IMR-90 (cell line): ENCODE data around the gene GPSM3. TPM values are rescaled to one million over a fixed set of nuclear protein-coding genes. Genes with fewer than 3 reads are reported as not detected.

ENCODE experiments used
- ATAC-seq: fragments of 200-7000 bp; cut with Tn5 transposase; 2 replicates; pipeline ENCODE4 v1.9.1; 2020; ENCODE audit warnings: low read depth, mild to moderate bottlenecking, moderate library complexity
- BruUV-seq: library from RNA; stranded (reverse); fragments of 400-500 nt; replicated peaks from 2 replicates; lab custom pipeline; 2021; lab: Mats Ljungman, UMichigan
- CTCF ChIA-PET: fragments of 300-600 bp; formaldehyde crosslinking; extraction: SDS; loops from one replicate; lab custom pipeline; 2021; ENCODE audit warnings: antibody characterized with exemption; lab: Yijun Ruan, JAX
- POLR2A ChIA-PET: fragments of 300-600 bp; sonication (Branson Sonifier 250); formaldehyde crosslinking; loops from one replicate; lab custom pipeline; 2022; ENCODE audit warnings: antibody characterized with exemption; ENCODE audit not compliant: unreplicated experiment; lab: Charles Lee
- DNase-seq: peaks from one replicate; pipeline ENCODE4 v3.0.0; 2013
- H2AFZ ChIP-seq: replicated peaks from 2 replicates; pipeline ENCODE3; 2013; ENCODE audit warnings: low read length, mild to moderate bottlenecking; ENCODE audit not compliant: poor library complexity
- H2AK5ac ChIP-seq: 2 replicates; pipeline ENCODE4 v1.6.1; 2013; ENCODE audit warnings: low read depth, low read length, inconsistent platforms
- H2AK9ac ChIP-seq: replicated peaks from 2 replicates; pipeline ENCODE3; 2013; ENCODE audit warnings: mild to moderate bottlenecking, low read depth, low read length, moderate library complexity; ENCODE audit not compliant: poor library complexity
- H2BK120ac ChIP-seq: 2 replicates; pipeline ENCODE4 v1.6.1; 2013; ENCODE audit warnings: low read depth, low read length, inconsistent platforms
- H2BK15ac ChIP-seq: 3 replicates; pipeline ENCODE4 v1.6.1; 2013; ENCODE audit warnings: low read depth, low read length, inconsistent platforms
- H2BK20ac ChIP-seq: 2 replicates; pipeline ENCODE4 v1.6.1; 2013; ENCODE audit warnings: low read depth, mild to moderate bottlenecking, inconsistent platforms, low read length, moderate library complexity
- H2BK5ac ChIP-seq: 2 replicates; pipeline ENCODE4 v1.6.1; 2013; ENCODE audit warnings: mild to moderate bottlenecking, low read depth, low read length, inconsistent platforms; ENCODE audit not compliant: poor library complexity, severe bottlenecking
- H3K14ac ChIP-seq: replicated peaks from 2 replicates; pipeline ENCODE4 v1.6.1; 2013; ENCODE audit warnings: low read depth, low read length, inconsistent platforms
- H3K18ac ChIP-seq: 2 replicates; pipeline ENCODE4 v1.6.1; 2013; ENCODE audit warnings: low read depth, low read length, control low read depth
- H3K23ac ChIP-seq: 2 replicates; pipeline ENCODE4 v1.6.1; 2013; ENCODE audit warnings: low read depth, low read length, inconsistent platforms
- H3K27ac ChIP-seq: 2 replicates; pipeline ENCODE4 v1.5.1; 2013; ENCODE audit warnings: mild to moderate bottlenecking, control low read depth, low read length; ENCODE audit not compliant: insufficient read depth
- H3K27me3 ChIP-seq: 2 replicates; pipeline ENCODE4 v1.6.1; 2013; ENCODE audit warnings: low read length; ENCODE audit not compliant: control insufficient read depth, insufficient read depth
- H3K36me3 ChIP-seq: 2 replicates; pipeline ENCODE4 v1.6.1; 2013; ENCODE audit warnings: low read length, mixed read lengths; ENCODE audit not compliant: control insufficient read depth, insufficient read depth
- H3K4ac ChIP-seq: 2 replicates; pipeline ENCODE4 v1.6.1; 2013; ENCODE audit warnings: low read depth, low read length, inconsistent platforms
- H3K4me1 ChIP-seq: 2 replicates; pipeline ENCODE4 v1.6.1; 2013; ENCODE audit warnings: low read length, mixed read lengths; ENCODE audit not compliant: control insufficient read depth, insufficient read depth
- H3K4me2 ChIP-seq: 2 replicates; pipeline ENCODE4 v1.6.1; 2013; ENCODE audit warnings: low read depth, mild to moderate bottlenecking, control low read depth, low read length, moderate library complexity
- H3K4me3 ChIP-seq: 2 replicates; pipeline ENCODE4 v1.5.1; 2013; ENCODE audit warnings: low read depth, mild to moderate bottlenecking, control low read depth, low read length, moderate library complexity; ENCODE audit not compliant: insufficient read depth
- H3K56ac ChIP-seq: 2 replicates; pipeline ENCODE4 v1.6.1; 2013; ENCODE audit warnings: low read length, inconsistent platforms; ENCODE audit not compliant: insufficient read depth; ENCODE audit errors: extremely low read depth
- H3K79me1 ChIP-seq, 2 experiments: 2 replicates each; pipeline ENCODE4 v1.6.1; 2013; ENCODE audit warnings: low read length in 2 of 2, inconsistent platforms in 1 of 2, low read depth in 1 of 2
- H3K9ac ChIP-seq: 2 replicates; pipeline ENCODE4 v1.6.1; 2013; ENCODE audit warnings: low read depth, low read length, control low read depth
- H3K9me1 ChIP-seq: 2 replicates; pipeline ENCODE4 v1.6.1; 2013; ENCODE audit warnings: low read length, inconsistent platforms; ENCODE audit not compliant: insufficient read depth
- H3K9me3 ChIP-seq: 2 replicates; pipeline ENCODE4 v1.6.1; 2013; ENCODE audit warnings: low read length; ENCODE audit not compliant: control insufficient read depth, insufficient read depth
- H4K20me1 ChIP-seq: 2 replicates; pipeline ENCODE4 v1.6.1; 2013; ENCODE audit warnings: low read length, inconsistent platforms; ENCODE audit not compliant: insufficient read depth
- H4K5ac ChIP-seq: 2 replicates; pipeline ENCODE4 v1.6.1; 2013; ENCODE audit warnings: mild to moderate bottlenecking, low read depth, low read length, control low read depth
- H4K8ac ChIP-seq, 2 experiments: 2 replicates each; pipeline ENCODE4 v1.6.1; 2013; ENCODE audit warnings: low read depth in 2 of 2, low read length in 2 of 2, control low read depth in 1 of 2, inconsistent platforms in 1 of 2
- H4K91ac ChIP-seq: 2 replicates; pipeline ENCODE4 v1.6.1; 2013; ENCODE audit warnings: low read depth, low read length, inconsistent platforms; ENCODE audit not compliant: insufficient read depth
- CEBPB ChIP-seq: IDR thresholded peaks from 2 replicates; pipeline ENCODE4 v1.6.1; 2012; ENCODE audit warnings: low read depth, low read length, improper control_type of control experiment
- CHD1 ChIP-seq: IDR thresholded peaks from 2 replicates; pipeline ENCODE4 v1.6.1; 2012; ENCODE audit warnings: low read depth, low read length, improper control_type of control experiment
- MXI1 ChIP-seq: IDR thresholded peaks from 2 replicates; pipeline ENCODE4 v1.6.1; 2012; ENCODE audit warnings: low read depth, mild to moderate bottlenecking, low read length, moderate library complexity, borderline replicate concordance
- NFE2L2 ChIP-seq: fragments of 150-350 bp; IDR thresholded peaks from 2 replicates; pipeline ENCODE4 v1.6.1; 2016; ENCODE audit warnings: low read depth, mild to moderate bottlenecking, low read length
- POLR2A ChIP-seq: IDR thresholded peaks from 2 replicates; pipeline ENCODE4 v1.6.1; 2012; ENCODE audit warnings: mild to moderate bottlenecking, low read depth, low read length
- RCOR1 ChIP-seq: IDR thresholded peaks from 2 replicates; pipeline ENCODE4 v1.6.1; 2012; ENCODE audit warnings: mild to moderate bottlenecking, low read length, improper control_type of control experiment; ENCODE audit not compliant: insufficient replicate concordance
- USF2 ChIP-seq: fragments of 150-350 bp; IDR thresholded peaks from 2 replicates; pipeline ENCODE4 v1.6.1; 2017; ENCODE audit warnings: mild to moderate bottlenecking, antibody characterized with exemption, low read length, low read depth
- dilution Hi-C: fragments of 300-500 bp; cut with HindIII; formaldehyde crosslinking; loops from one replicate; pipeline ENCODE4 v1.14.3; 2018; ENCODE audit warnings: low sequenced_read_pairs; ENCODE audit not compliant: unreplicated experiment
- in situ Hi-C: fragments of 300-500 bp; cut with MboI; formaldehyde crosslinking; loops from 3 replicates; pipeline ENCODE4 v1.14.3; 2019; ENCODE audit warnings: low sequenced_read_pairs, inconsistent platforms, mixed read lengths
- intact Hi-C: fragments of 100-400 bp; cut with micrococcal nuclease; formaldehyde crosslinking; loops from 2 replicates; pipeline ENCODE4 v1.10.0; 2022
- polyA plus RNA-seq, 3 experiments: library from polyadenylated mRNA; depleted of rRNA; stranded (reverse); fragments of >200 nt; gene quantifications; 2 replicates each; pipeline ENCODE4 v1.2.3, GENCODE V29; 2012; ENCODE audit warnings: low replicate concordance in 1 of 3
- total RNA-seq: library from RNA; depleted of rRNA; stranded (reverse); fragments of >200 nt; gene quantifications from 2 replicates; pipeline ENCODE4 v1.2.3, GENCODE V29; 2012

The GPSM3 gene
- total and polyA plus RNA-seq, 2 of the 4 experiments (the other 2 are of a cell fraction): 3.0 to 9.8 TPM

- Histone ChIP-seq H3K9me3 (no peaks in the 10 kb centered on the region), H3K56ac (no peak overlapping the region), H2BK20ac (no peak overlapping the region), H3K36me3 (peaks cover 23% of the 10 kb centered on the region), H3K14ac (no peak overlapping the region), H3K4me1 (peaks cover 9% of the 10 kb centered on the region; the same call in 1 of the 2 replicates), H4K8ac (no peak overlapping the region), H3K9me1 (no peaks in the 10 kb centered on the region), H4K91ac (no peak overlapping the region), H2BK15ac (no peak overlapping the region), H3K4me3 (no peak overlapping the region), H4K20me1 (no peaks in the 10 kb centered on the region), H3K27me3 (no peaks in the 10 kb centered on the region), H3K4ac (no peak overlapping the region), H3K23ac (no peak overlapping the region), H2AK5ac (no peak overlapping the region), H4K5ac (no peak overlapping the region), H3K27ac (no peak overlapping the region), H2BK5ac (no peak overlapping the region), H3K4me2 (no peak overlapping the region), H2AK9ac (no peak overlapping the region), H3K18ac (no peak overlapping the region), H2AFZ (no peak overlapping the region), H2BK120ac (no peak overlapping the region), H3K79me1 (peaks cover 6 to 27% of the 10 kb centered on the region in 2 experiments), H3K9ac (no peak overlapping the region)
- intact Hi-C loops: loop anchor here (10.0 kb wide), 1 partner anchor 113 kb away; no protein-coding TSS in a partner anchor
- TF ChIP-seq CEBPB: no peak
- no peak for TF ChIP-seq NFE2L2
- TF ChIP-seq RCOR1: no peak
- TF ChIP-seq MXI1: no peak
- no peak for TF ChIP-seq POLR2A
- TF ChIP-seq CHD1: no peak
- TF ChIP-seq USF2: no peak
- CTCF ChIA-PET: no interaction called here
- dilution Hi-C loops: no loop called here
- DNase-seq: no peak
- POLR2A ChIA-PET: no interaction called here
- in situ Hi-C loops: loop anchor here (5.0 kb wide), 1 partner anchor 41 kb away; no protein-coding TSS in a partner anchor
- no TSS peak for BruUV-seq
- ATAC-seq: no peak
These were observed 34.4 kb downstream of the GPSM3 start for GRCh38 chr6:32158052-32158451.
